ENCODE data around the gene LOXL1. TPM values are rescaled to one million over a fixed set of nuclear protein-coding genes. Genes with fewer than 3 reads are reported as not detected.

Gene LOXL1
- total RNA-seq, 1 experiment from 2014 or later: 249 TPM

- Histone ChIP-seq H4K20me1 (ENCODE audit: low read length) (no peaks in the 10 kb centered on the region), H3K4me1 (ENCODE audit: insufficient read depth, low read length) (peaks cover 53% of the 10 kb centered on the region), H3K9ac (ENCODE audit: low read length) (no peak overlapping the region), H3K36me3 (ENCODE audit: low read depth, low read length) (no peaks in the 10 kb centered on the region), H3K4me2 (ENCODE audit: low read length) (peak overlapping the region; percentile 96), H3K4me3 (ENCODE audit: low read length) (peak overlapping the region; percentile 84; the same call in 1 of the 2 replicates), H3K9me3 (ENCODE audit: low read length) (no peaks in the 10 kb centered on the region), H2AFZ (ENCODE audit: low read length) (no peak overlapping the region), H3F3A (ENCODE audit: low read length, unreplicated experiment) (no peaks in the 10 kb centered on the region), H3K79me2 (ENCODE audit: low read length) (peaks cover 38% of the 10 kb centered on the region), H3K27me3 (ENCODE audit: low read length) (no peaks in the 10 kb centered on the region), H3K27ac (ENCODE audit: low read length) (no peak overlapping the region), H3K9me2 (replicated peaks; ENCODE audit: low read length) (no peaks in the 10 kb centered on the region)
- intact Hi-C loops (cut with micrococcal nuclease): loop anchor here (5.0 kb wide), 1 partner anchor 54 kb away; no protein-coding TSS in a partner anchor
- no TSS peak for BruUV-seq (replicated peaks)
- no peak for DNase-seq
- CTCF ChIA-PET: no interaction called here
- TF ChIP-seq EZH2phosphoT487 (IDR thresholded peaks at IDR 0.05; ENCODE audit: borderline replicate concordance, low read length): no peak
- no peak for TF ChIP-seq CTCF (conservative IDR thresholded peaks at IDR 0.05; ENCODE audit: low read depth, low read length)
- TF ChIP-seq EZH2 (IDR thresholded peaks at IDR 0.05; ENCODE audit: low read length, unreplicated experiment): no peak
- ATAC-seq: no peak
- POLR2A ChIA-PET (ENCODE audit: unreplicated experiment): interaction anchor here (0.7 kb wide), 1 partner anchor 14 kb away, joined by 4 read pairs; no protein-coding TSS in a partner anchor
Measured at GRCh38 chr15:73993211-73993994, 67.1 kb downstream of the LOXL1 start.

GRCh38 chr15:73994413-73994883, 68.2 kb downstream of the LOXL1 start, which contains the start of gene PML:
PML (plus strand) TSS chr15:73994716; CDS start chr15:73994813, 97 bp downstream.
- ChIA-PET CTCF (interaction anchor here (1.0 to 1.1 kb wide), 2 partner anchors 22 to 42 kb away, joined by 5 to 6 read pairs; no protein-coding TSS in a partner anchor), POLR2A (ENCODE audit: unreplicated experiment) (interaction anchor here (0.5 to 0.7 kb wide), 3 partner anchors 11 to 21 kb away, joined by 3 to 7 read pairs (median 4); no protein-coding TSS in a partner anchor)
- Histone ChIP-seq H3K4me2 (ENCODE audit: low read length) (peak within 1 kb of the TSS; percentile 96), H3K9me2 (replicated peaks; ENCODE audit: low read length) (no peaks in the 10 kb centered on the region), H3K27me3 (ENCODE audit: low read length) (no peaks in the 10 kb centered on the region), H4K20me1 (ENCODE audit: low read length) (no peaks in the 10 kb centered on the region), H2AFZ (ENCODE audit: low read length) (peak within 1 kb of the TSS; percentile 87), H3K4me3 (ENCODE audit: low read length) (peak within 1 kb of the TSS; percentile 84), H3K36me3 (ENCODE audit: low read depth, low read length) (0 out of 2 replicates have a peak, but pooled peaks cover 2% of the 10 kb centered on the region), H3K9me3 (ENCODE audit: low read length) (no peaks in the 10 kb centered on the region), H3K9ac (ENCODE audit: low read length) (peak within 1 kb of the TSS; percentile 70), H3K27ac (ENCODE audit: low read length) (peak within 1 kb of the TSS; percentile 6; the same call in 1 of the 2 replicates), H3F3A (ENCODE audit: low read length, unreplicated experiment) (no peaks in the 10 kb centered on the region), H3K4me1 (ENCODE audit: insufficient read depth, low read length) (peaks cover 42% of the 10 kb centered on the region), H3K79me2 (ENCODE audit: low read length) (peaks cover 40% of the 10 kb centered on the region)
- ATAC-seq (peak; percentile 82), DNase-seq (peak; percentile 92)
- intact Hi-C loops (cut with micrococcal nuclease): loop anchor here (5.0 kb wide), 1 partner anchor 53 kb away; no protein-coding TSS in a partner anchor
- no peak for TF ChIP-seq EZH2phosphoT487 (IDR thresholded peaks at IDR 0.05; ENCODE audit: borderline replicate concordance, low read length)
- TF ChIP-seq EZH2 (IDR thresholded peaks at IDR 0.05; ENCODE audit: low read length, unreplicated experiment): no peak
- BruUV-seq (replicated peaks): no TSS peak

- ChIA-PET POLR2A (ENCODE audit: unreplicated experiment) (interaction anchor here (0.5 to 0.7 kb wide), 2 partner anchors 17 to 22 kb away, joined by 3 to 4 read pairs; no protein-coding TSS in a partner anchor), CTCF (interaction anchor here (1.0 to 1.1 kb wide), 2 partner anchors 22 to 42 kb away, joined by 5 to 6 read pairs; no protein-coding TSS in a partner anchor)
- no peaks in the 10 kb centered on the region for H3K9me3 ChIP-seq (ENCODE audit: low read length)
- H3K79me2 ChIP-seq (ENCODE audit: low read length): peaks cover 40% of the 10 kb centered on the region
- no peaks in the 10 kb centered on the region for H4K20me1 ChIP-seq (ENCODE audit: low read length)
- no peaks in the 10 kb centered on the region for H3F3A ChIP-seq (ENCODE audit: low read length, unreplicated experiment)
- H3K4me3 ChIP-seq (ENCODE audit: low read length): peak overlapping the region; percentile 84
- H2AFZ ChIP-seq (ENCODE audit: low read length): peak overlapping the region; percentile 87
- intact Hi-C loops (cut with micrococcal nuclease): loop anchor here (5.0 kb wide), 1 partner anchor 52 kb away; no protein-coding TSS in a partner anchor
- H3K27ac ChIP-seq (ENCODE audit: low read length): peak overlapping the region; percentile 6; the same call in 1 of the 2 replicates
- no peaks in the 10 kb centered on the region for H3K27me3 ChIP-seq (ENCODE audit: low read length)
- H3K36me3 ChIP-seq (ENCODE audit: low read depth, low read length): 0 out of 2 replicates have a peak, but pooled peaks cover 3% of the 10 kb centered on the region
- ATAC-seq: peak; percentile 4; the same call in 1 of the 2 replicates
- TF ChIP-seq CTCF (conservative IDR thresholded peaks at IDR 0.05; ENCODE audit: low read depth, low read length) (no peak), EZH2 (IDR thresholded peaks at IDR 0.05; ENCODE audit: low read length, unreplicated experiment) (no peak), EZH2phosphoT487 (IDR thresholded peaks at IDR 0.05; ENCODE audit: borderline replicate concordance, low read length) (no peak)
- H3K9me2 ChIP-seq (replicated peaks; ENCODE audit: low read length): no peaks in the 10 kb centered on the region
- peak overlapping the region; percentile 70 for H3K9ac ChIP-seq (ENCODE audit: low read length)
- peak overlapping the region; percentile 96 for H3K4me2 ChIP-seq (ENCODE audit: low read length)
- peaks cover 37% of the 10 kb centered on the region for H3K4me1 ChIP-seq (ENCODE audit: insufficient read depth, low read length)
- BruUV-seq (replicated peaks): TSS peak; percentile 57
- DNase-seq: no peak
Measured at GRCh38 chr15:73994912-73995622, 68.8 kb downstream of the LOXL1 start.

Data from PC-3 (cell line).